ENCODE results near the gene CFAP74.
A peak's percentile ranks its signal among the peaks of the same experiment; 100 is the strongest.

CFAP74 gene

DNA sequence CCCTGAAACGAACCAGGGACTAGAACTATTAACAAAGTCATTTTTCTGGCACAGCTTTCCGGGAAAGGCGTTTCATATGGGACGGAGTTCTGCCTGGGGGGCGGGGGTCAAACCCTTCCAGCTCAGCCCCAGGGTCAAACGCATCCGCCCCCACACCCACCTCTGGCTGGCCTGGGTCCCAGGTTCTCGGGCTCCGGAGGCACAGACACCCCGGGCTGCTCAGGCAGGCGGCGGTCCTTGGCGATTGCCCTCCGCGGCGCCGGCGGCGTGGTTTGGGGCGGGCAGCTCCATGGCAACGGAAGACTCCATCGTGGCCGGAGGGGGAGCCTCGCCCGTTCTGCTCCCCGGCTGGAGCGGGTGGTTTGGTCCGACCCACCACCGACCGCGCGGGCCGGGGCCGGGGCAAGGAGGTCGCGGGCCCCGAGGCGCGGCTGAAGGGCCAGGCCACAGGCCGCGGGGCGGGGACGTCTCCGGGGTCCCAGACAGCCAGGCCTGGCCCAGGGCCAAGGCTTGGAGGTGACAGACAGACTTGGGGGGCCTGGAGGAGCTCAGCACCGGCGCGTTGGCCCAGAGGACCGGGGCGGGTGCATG, at the start of gene CFAP74:
CFAP74 (minus strand) TSS at position 246 of the 591 bp plus-strand sequence. CDS start 12,830 bp downstream, outside the sequence.
- Histone ChIP-seq H3K4me3 (ENCODE audit: low read length) (peak within 1 kb of the TSS; percentile 60), H3K27me3 (ENCODE audit: insufficient read depth, low read length) (peaks cover 10% of the 10 kb centered on the region; the same call in 1 of the 2 replicates)

DNA sequence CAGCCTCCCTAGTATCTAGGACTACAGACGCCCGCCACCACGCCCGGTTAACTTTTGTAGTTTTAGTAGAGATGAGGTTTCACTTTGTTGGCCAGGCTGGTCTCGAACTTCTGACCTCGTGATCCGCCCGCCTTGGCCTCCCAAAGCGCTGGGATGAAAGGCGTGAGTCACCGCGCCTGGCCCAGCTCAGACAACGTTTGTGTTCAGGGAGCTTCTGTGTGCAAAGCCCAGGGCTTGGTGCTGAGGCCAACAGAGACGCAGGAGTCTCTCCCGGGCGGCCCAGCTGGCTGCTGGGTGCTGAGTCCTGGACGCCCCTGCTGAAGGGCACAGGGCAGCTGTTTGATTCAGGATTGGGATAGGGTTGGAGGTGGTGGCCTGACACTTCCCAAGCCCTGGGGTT, 49.6 kb upstream of the CFAP74 start:
- Histone ChIP-seq H3K4me1 (ENCODE audit: insufficient read depth, low read length) (peaks cover 4% of the 10 kb centered on the region; the same call in 1 of the 2 replicates), H3K36me3 (ENCODE audit: insufficient read depth, low read depth, low read length) (peaks cover 20% of the 10 kb centered on the region), H3K9me3 (ENCODE audit: insufficient read depth, low read depth, low read length) (no peaks in the 10 kb centered on the region), H3K9ac (ENCODE audit: low read depth, low read length) (no peak overlapping the region), H3K4me3 (ENCODE audit: low read length) (no peak overlapping the region), H3K27ac (ENCODE audit: low read length) (no peak overlapping the region), H3K27me3 (ENCODE audit: insufficient read depth, low read length) (peaks cover 31% of the 10 kb centered on the region)

More for the DNA sequence above, at the start of gene CFAP74:
- H3K36me3 ChIP-seq (ENCODE audit: insufficient read depth, low read depth, low read length): no peaks in the 10 kb centered on the region
- H3K4me1 ChIP-seq (ENCODE audit: insufficient read depth, low read length): no peaks in the 10 kb centered on the region
- no peaks in the 10 kb centered on the region for H3K9me3 ChIP-seq (ENCODE audit: insufficient read depth, low read depth, low read length)
- H3K9ac ChIP-seq (ENCODE audit: low read depth, low read length): no peak within 1 kb of the TSS
- H3K27ac ChIP-seq (ENCODE audit: low read length): no peak within 1 kb of the TSS

DNA sequence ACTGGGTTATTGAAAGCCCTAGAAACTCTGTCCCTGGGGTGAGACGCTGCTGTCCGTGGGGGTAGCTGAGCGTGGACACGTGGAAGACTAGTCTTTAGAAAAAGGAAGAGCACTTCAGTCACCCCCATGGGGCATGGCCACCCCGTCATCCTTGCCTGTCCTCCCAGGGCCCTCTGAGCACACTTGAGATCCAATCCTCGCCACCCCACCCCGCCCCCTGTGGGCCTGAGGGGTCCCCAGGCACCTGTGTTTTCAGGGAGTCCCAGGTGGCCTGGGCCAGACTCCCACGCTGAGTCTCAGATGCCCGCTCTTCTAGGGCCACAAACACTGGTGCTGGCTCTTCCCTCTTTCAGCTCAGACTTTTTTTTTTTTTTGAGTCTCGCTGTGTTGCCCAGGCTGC, 49.2 kb upstream of the CFAP74 start:
- H3K4me1 ChIP-seq (ENCODE audit: insufficient read depth, low read length): peaks cover 4% of the 10 kb centered on the region; the same call in 1 of the 2 replicates
- no peaks in the 10 kb centered on the region for H3K9me3 ChIP-seq (ENCODE audit: insufficient read depth, low read depth, low read length)
- H3K9ac ChIP-seq (ENCODE audit: low read depth, low read length): no peak overlapping the region
- peaks cover 18% of the 10 kb centered on the region for H3K36me3 ChIP-seq (ENCODE audit: insufficient read depth, low read depth, low read length)
- peaks cover 36% of the 10 kb centered on the region for H3K27me3 ChIP-seq (ENCODE audit: insufficient read depth, low read length)
- H3K4me3 ChIP-seq (ENCODE audit: low read length): no peak overlapping the region
- H3K27ac ChIP-seq (ENCODE audit: low read length): no peak overlapping the region

GRCh38 chr1:2052054-2052679, 48.6 kb upstream of the CFAP74 start:
- Histone ChIP-seq H3K27me3 (ENCODE audit: insufficient read depth, low read length) (peaks cover 41% of the 10 kb centered on the region), H3K4me3 (ENCODE audit: low read length) (0 out of 2 replicates have a peak overlapping the region, but pooled peaks have one; percentile 72), H3K36me3 (ENCODE audit: insufficient read depth, low read depth, low read length) (peaks cover 18% of the 10 kb centered on the region), H3K4me1 (ENCODE audit: insufficient read depth, low read length) (peaks cover 6% of the 10 kb centered on the region; the same call in 1 of the 2 replicates), H3K9ac (ENCODE audit: low read depth, low read length) (no peak overlapping the region), H3K27ac (ENCODE audit: low read length) (no peak overlapping the region), H3K9me3 (ENCODE audit: insufficient read depth, low read depth, low read length) (no peaks in the 10 kb centered on the region)

DNA sequence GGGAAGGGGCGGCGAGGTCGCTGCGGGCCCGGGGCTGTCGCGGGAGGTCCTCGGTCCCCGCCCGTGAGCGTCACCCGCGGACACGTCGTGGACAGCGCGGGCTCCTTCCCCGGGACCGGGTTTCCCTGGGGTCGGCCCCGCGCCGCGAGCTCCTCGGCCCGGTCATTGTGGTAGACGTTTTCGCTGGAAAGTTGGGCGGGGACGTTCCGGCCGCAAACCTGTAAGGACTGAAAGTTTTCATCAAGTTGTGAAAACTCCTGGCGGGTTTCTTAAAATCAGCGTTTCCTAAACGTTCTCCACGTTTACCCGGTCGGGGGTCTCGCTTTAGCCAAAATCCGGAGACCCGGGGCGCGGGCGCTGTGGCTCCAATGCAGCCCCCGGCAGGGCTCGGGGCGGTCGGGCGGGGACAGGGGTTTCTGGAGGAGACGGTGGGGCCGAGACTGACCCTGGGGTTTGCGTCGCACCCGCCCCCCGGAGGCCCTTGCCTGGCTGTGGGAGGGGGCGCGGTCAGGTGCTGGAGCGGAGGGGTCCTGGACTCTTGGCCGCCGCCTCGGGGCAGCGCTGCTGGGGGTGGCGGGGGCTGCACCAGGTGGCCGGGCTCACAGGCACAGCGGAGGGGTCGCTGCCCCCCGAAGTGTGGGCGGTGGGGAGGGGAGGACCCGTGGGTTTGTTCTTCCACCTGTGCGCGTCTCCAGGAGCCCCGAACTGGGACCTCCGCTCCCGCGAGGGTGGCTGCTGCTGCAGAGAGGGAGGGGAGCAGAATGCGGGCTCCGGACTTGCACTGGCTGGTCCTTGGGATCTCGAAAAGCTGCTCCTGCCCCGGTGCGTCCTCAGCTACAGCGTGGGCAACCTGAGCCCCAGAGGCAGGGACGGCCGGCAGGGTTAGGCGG, 47.5 kb upstream of the CFAP74 start:
- Histone ChIP-seq H3K4me1 (ENCODE audit: insufficient read depth, low read length) (peaks cover 12% of the 10 kb centered on the region; the same call in 1 of the 2 replicates), H3K9ac (ENCODE audit: low read depth, low read length) (peak overlapping the region; percentile 67; the same call in 1 of the 2 replicates), H3K27me3 (ENCODE audit: insufficient read depth, low read length) (peaks cover 47% of the 10 kb centered on the region), H3K27ac (ENCODE audit: low read length) (no peak overlapping the region), H3K9me3 (ENCODE audit: insufficient read depth, low read depth, low read length) (no peaks in the 10 kb centered on the region), H3K36me3 (ENCODE audit: insufficient read depth, low read depth, low read length) (peaks cover 9% of the 10 kb centered on the region), H3K4me3 (ENCODE audit: low read length) (peak overlapping the region; percentile 72; the same call in 1 of the 2 replicates)

DNA sequence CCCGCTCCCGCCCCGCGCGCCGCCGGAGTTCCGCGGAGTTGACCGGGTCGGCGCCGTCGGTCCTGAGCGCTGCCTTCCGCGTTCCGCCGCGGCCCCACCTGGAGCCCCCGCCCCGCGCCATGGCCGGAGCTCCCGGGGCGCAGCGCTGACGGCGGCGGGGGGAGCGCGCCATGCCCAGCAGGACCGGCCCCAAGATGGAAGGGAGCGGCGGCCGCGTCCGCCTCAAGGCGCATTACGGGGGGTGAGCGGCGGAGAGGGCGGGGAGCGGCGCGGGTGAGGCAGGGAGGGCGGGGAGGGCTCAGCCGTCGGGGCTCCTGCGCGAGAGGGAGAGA, 46.8 kb upstream of the CFAP74 start:
- Histone ChIP-seq H3K9ac (ENCODE audit: low read depth, low read length) (peak overlapping the region; percentile 67; the same call in 1 of the 2 replicates), H3K9me3 (ENCODE audit: insufficient read depth, low read depth, low read length) (no peaks in the 10 kb centered on the region), H3K4me3 (ENCODE audit: low read length) (peak overlapping the region; percentile 72; the same call in 1 of the 2 replicates), H3K27ac (ENCODE audit: low read length) (no peak overlapping the region), H3K36me3 (ENCODE audit: insufficient read depth, low read depth, low read length) (peaks cover 3% of the 10 kb centered on the region), H3K27me3 (ENCODE audit: insufficient read depth, low read length) (peaks cover 52% of the 10 kb centered on the region), H3K4me1 (ENCODE audit: insufficient read depth, low read length) (peaks cover 12% of the 10 kb centered on the region; the same call in 1 of the 2 replicates)

GRCh38 chr1:2049718-2050431, 46.3 kb upstream of the CFAP74 start, which contains the start of gene PRKCZ:
Gene PRKCZ, plus strand, starts transcription at chr1:2050411. Its CDS starts 220 bp downstream, at chr1:2050631.
- Histone ChIP-seq H3K27ac (ENCODE audit: low read length) (peak within 1 kb of the TSS; percentile 46), H3K4me3 (ENCODE audit: low read length) (peak within 1 kb of the TSS; percentile 76), H3K4me1 (ENCODE audit: insufficient read depth, low read length) (peaks cover 12% of the 10 kb centered on the region; the same call in 1 of the 2 replicates), H3K36me3 (ENCODE audit: insufficient read depth, low read depth, low read length) (no peaks in the 10 kb centered on the region), H3K9me3 (ENCODE audit: insufficient read depth, low read depth, low read length) (no peaks in the 10 kb centered on the region), H3K9ac (ENCODE audit: low read depth, low read length) (peak within 1 kb of the TSS; percentile 84; the same call in 1 of the 2 replicates), H3K27me3 (ENCODE audit: insufficient read depth, low read length) (peaks cover 57% of the 10 kb centered on the region)

DNA sequence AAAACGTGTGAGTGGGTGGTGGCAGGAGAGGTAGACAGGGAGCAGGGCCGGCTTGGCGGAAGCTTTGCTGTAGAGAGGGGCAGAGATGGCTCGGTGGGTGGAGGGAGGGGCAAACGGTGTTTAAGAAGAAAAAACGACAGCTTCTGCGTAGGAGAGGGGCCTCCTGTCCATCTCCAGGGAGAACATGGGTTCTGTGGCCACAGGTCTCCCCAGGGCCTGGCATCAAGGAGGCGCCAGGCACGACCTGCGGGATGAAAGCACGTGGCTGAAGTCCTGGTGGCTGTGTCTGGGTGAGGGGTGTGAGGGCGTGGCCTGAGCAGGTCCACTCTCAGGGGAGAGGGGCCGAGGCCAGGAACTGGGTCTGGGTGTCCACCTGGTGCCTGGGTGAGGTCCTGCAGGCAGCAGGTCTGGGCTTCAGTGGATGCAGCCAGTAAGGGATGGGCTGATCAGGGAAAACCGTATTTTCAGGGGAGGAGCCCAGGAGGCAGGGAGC, 45.7 kb upstream of the CFAP74 start:
- Histone ChIP-seq H3K27me3 (ENCODE audit: insufficient read depth, low read length) (peaks cover 61% of the 10 kb centered on the region), H3K36me3 (ENCODE audit: insufficient read depth, low read depth, low read length) (no peaks in the 10 kb centered on the region), H3K9me3 (ENCODE audit: insufficient read depth, low read depth, low read length) (no peaks in the 10 kb centered on the region), H3K4me3 (ENCODE audit: low read length) (peak overlapping the region; percentile 76), H3K4me1 (ENCODE audit: insufficient read depth, low read length) (peaks cover 12% of the 10 kb centered on the region; the same call in 1 of the 2 replicates), H3K27ac (ENCODE audit: low read length) (peak overlapping the region; percentile 46), H3K9ac (ENCODE audit: low read depth, low read length) (peak overlapping the region; percentile 84; the same call in 1 of the 2 replicates)

GRCh38 chr1:2047749-2048729, 44.5 kb upstream of the CFAP74 start:
- peaks cover 67% of the 10 kb centered on the region for H3K27me3 ChIP-seq (ENCODE audit: insufficient read depth, low read length)
- peaks cover 12% of the 10 kb centered on the region; the same call in 1 of the 2 replicates for H3K4me1 ChIP-seq (ENCODE audit: insufficient read depth, low read length)
- H3K27ac ChIP-seq (ENCODE audit: low read length): no peak overlapping the region
- no peaks in the 10 kb centered on the region for H3K36me3 ChIP-seq (ENCODE audit: insufficient read depth, low read depth, low read length)
- H3K9me3 ChIP-seq (ENCODE audit: insufficient read depth, low read depth, low read length): no peaks in the 10 kb centered on the region
- H3K9ac ChIP-seq (ENCODE audit: low read depth, low read length): no peak overlapping the region
- no peak overlapping the region for H3K4me3 ChIP-seq (ENCODE audit: low read length)
